Measurements from ENCODE around the gene CYP4Z1.

DNA sequence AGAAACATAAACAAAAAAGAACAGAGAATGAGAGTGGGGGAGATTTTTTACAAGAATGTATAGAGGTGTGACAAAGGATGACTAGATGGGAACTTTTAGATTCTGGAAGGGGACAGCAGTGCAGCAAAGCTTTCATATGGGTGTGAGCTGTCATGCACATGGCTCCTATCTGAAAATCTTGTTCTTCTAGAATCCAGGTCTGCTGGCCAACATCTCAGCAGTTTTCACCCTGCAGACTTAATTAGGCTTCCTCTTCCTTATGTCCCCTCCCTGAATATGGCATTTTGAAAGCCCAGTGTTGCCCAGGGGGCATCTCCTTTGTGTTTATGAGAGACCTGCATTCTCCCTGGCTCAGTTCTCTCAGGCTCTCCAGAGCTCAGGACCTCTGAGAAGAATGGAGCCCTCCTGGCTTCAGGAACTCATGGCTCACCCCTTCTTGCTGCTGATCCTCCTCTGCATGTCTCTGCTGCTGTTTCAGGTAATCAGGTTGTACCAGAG, at the start of gene CYP4Z1:
- TF ChIP-seq, protein P1, sequence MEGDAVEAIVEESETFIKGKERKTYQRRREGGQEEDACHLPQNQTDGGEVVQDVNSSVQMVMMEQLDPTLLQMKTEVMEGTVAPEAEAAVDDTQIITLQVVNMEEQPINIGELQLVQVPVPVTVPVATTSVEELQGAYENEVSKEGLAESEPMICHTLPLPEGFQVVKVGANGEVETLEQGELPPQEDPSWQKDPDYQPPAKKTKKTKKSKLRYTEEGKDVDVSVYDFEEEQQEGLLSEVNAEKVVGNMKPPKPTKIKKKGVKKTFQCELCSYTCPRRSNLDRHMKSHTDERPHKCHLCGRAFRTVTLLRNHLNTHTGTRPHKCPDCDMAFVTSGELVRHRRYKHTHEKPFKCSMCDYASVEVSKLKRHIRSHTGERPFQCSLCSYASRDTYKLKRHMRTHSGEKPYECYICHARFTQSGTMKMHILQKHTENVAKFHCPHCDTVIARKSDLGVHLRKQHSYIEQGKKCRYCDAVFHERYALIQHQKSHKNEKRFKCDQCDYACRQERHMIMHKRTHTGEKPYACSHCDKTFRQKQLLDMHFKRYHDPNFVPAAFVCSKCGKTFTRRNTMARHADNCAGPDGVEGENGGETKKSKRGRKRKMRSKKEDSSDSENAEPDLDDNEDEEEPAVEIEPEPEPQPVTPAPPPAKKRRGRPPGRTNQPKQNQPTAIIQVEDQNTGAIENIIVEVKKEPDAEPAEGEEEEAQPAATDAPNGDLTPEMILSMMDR (IDR thresholded peaks at IDR 0.05; ENCODE audit: low read depth, low read length): no peak
- no peak for TF ChIP-seq EZH2phosphoT487 (IDR thresholded peaks at IDR 0.05; ENCODE audit: low read depth)

Measured in OCI-LY3 (cell line).